ENCODE results near the gene PLCH2.
A peak's percentile ranks its signal among the peaks of the same experiment; 100 is the strongest.
"Not testable (repeated sequence)": the region's sequence is repeated elsewhere in the genome, so short reads cannot be mapped to it uniquely, and the experiment has no call there.

The PLCH2 gene

GRCh38 chr1:2544875-2545640 is 69.0 kb downstream of the PLCH2 start:
- DNase-seq (ENCODE audit: low read depth) = no peak

- DNase-seq (ENCODE audit: low read depth) = peak; percentile 79
These were observed 69.8 kb downstream of the PLCH2 start for GRCh38 chr1:2545754-2546514.

- peak; percentile 68 for DNase-seq (ENCODE audit: low read depth)
These were observed 70.6 kb downstream of the PLCH2 start for GRCh38 chr1:2546515-2547209.

DNA sequence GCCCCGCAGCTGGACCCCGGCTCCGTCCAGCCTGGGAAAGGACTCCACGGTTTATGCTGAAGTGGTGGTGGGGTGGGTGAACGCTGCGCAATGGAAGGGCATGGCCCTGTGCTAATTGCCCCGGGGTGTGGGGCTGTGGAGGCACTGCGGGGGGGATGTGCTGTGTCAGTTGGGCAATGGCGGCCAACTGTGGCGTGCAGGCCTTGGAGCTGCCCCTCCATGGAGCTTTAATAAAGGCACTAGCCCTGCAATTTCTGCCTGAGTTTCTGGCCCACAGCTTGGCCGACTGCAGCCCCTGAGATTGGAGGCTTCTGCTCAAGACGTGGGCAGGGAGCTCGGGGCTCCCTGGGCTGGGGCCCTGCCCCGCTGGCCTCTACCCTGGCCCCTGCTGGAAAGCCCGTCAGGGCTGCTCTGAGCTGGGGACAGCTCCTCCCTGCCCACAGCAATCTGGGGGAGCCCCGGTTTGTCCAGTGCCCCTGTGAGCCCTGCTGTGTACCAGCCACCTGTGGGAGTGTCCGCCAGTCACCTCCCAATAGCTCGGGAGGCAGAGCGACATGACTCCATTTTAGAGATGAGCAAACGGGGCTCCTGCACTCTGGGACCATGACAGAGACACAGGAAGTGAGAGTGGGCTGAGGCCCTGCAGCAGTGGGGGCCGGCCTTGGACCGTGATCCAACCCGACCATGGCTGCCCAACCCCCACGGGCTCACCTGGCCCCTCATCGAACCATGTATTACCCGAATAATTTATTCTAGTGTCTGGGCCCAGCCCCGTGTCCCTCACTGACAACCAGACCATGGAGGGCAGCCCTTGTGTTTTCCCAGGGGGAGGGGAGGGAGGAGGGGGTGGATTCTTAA is 71.3 kb downstream of the PLCH2 start:
- no peak for DNase-seq (ENCODE audit: low read depth)

DNA sequence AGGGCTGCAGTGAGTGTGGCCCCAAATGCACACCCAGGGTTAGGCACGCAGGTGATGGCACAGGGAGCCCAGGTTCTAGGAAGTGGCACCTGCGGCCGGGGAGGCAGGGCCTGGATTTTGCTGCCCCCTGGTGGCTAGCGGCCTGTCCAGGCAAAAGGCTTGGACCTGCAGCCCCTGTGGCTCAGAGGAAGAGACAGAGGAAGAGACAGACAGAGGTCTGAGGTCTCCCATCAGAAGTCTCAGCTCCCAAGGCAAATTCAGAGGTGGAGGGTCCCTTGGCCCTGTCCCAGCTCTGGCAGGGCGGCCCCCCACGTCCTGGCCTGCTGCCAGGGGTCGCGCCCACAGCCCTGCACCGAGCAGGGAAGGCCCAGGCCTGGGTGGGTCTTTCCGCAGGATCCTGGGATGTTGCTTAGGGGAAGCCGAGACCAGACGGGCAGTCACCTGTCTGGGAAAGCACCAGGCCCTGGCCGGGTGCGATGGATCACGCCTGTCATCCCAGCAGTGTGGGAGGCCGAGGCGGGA is 72.0 kb downstream of the PLCH2 start:
- peak; percentile 76 for DNase-seq (ENCODE audit: low read depth)

GRCh38 chr1:2549367-2550029 is 73.4 kb downstream of the PLCH2 start:
- DNase-seq (ENCODE audit: low read depth) = not testable (repeated sequence)

- DNase-seq (ENCODE audit: low read depth) = not testable (repeated sequence)
These were observed 74.3 kb downstream of the PLCH2 start for GRCh38 chr1:2550309-2550861.

DNA sequence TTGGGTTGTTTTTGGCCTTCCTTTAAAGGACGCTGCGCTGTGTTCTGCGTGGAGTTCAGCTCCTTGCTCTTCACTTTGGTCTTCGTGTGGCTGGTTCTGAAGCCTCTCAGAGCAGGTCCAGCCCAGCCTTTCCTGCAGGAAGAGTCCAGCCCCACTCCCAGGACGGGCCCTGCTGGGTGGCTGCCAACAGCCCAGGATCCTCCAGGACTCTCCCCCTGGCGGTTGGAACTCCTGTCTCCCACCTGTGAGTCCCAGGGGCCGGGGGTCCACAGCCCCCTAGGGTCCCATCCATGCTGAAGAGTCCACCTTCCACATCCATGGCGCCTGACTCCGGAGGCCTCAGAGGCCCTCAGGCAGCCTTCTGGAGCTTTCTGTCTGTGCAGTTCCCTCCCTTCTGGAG is 75.5 kb downstream of the PLCH2 start:
- not testable (repeated sequence) for DNase-seq (ENCODE audit: low read depth)

- DNase-seq (ENCODE audit: low read depth) = no peak
These were observed 76.1 kb downstream of the PLCH2 start for GRCh38 chr1:2552189-2552588.

- DNase-seq (ENCODE audit: low read depth) = not testable (repeated sequence)
These were observed 77.0 kb downstream of the PLCH2 start for GRCh38 chr1:2553076-2553475.

DNA sequence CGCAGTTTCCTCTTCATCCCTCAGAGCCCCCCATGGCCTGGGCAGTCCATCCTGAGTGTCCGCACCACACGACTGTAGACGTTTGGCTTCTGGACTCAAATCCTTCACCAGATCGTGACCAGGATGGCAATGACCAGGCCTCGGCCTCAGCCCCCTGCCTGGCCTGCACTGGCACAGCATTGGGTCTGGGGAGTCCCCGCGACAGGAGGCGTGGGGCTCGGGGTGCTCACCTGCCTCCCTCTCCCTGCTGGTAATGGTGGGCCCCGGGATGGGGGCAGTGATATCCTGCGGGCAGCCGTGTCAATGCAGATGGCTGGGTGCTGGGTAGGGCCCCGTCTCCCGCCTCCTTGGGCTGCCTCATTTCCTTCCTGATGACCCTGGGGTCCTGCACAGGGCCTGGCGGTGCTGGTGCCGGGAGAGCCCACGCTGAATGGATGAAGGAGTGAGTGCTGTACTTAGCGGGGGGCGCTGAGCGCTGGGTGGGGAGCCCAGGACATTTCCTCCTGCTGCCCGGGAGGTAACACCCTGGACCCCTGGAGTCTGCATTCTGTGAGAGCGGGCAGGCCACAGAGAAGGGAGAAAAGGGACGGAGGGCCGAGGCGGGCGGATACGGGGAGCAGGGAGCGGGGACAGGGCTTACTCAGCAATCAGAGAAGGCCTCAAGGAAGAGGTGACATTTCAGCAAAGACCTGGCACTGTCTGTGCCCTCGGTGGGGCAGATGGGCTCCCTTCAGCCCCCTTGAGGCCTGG is 78.0 kb downstream of the PLCH2 start:
- no peak for DNase-seq (ENCODE audit: low read depth)

DNA sequence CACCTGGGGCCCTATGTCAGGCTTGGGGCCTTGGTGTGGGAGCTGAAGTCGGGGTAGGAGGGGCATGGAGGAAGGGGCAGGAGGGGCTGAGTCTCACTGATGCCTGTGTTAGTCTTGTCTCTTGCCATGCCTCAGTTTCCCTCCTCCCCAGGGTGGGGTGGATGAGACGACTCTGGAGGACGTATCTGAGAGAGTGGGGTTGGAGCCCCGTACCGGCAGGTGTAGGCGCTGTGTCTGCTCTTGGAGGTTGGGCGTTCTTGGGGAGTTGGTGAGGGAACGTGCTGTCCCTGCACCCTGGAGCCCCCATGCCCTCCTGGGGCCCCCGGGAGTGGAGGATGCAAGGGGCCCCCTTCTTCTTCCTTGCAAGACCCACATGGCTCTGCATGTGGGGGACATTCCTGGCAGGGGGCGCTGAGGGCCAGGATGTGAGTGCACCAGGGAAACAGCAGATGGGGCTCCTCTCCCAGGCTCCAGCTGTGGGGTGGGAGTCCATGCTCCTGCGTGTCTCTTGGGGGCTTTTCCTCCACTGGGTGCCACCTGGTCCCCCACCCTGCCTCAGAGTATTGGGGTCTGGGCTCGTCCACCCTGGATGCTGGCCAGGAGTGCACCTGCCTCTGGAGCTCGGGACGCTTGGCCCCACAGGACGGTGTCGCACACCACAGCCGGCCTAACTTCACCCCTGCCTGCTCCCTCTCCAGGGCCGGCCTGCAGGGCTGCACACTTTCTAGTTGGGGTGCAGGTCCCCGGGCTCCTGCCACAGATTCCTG is 78.7 kb downstream of the PLCH2 start:
- DNase-seq (ENCODE audit: low read depth) = no peak
